GM12873 (cell line): ENCODE data around the gene ATF6.

Source experiments
- CTCF ChIP-seq: IDR thresholded peaks from 2 replicates; pipeline ENCODE4 v1.5.1; 2012; ENCODE audit warnings: low read depth, mild to moderate bottlenecking, moderate library complexity, low read length, control low read depth; ENCODE audit not compliant: insufficient read depth; ENCODE audit errors: missing control alignments

The ATF6 gene

GRCh38 chr1:161907265-161907664 lies 141.1 kb downstream of the ATF6 start:
- no peak for TF ChIP-seq CTCF

GRCh38 chr1:161908264-161908663 lies 142.1 kb downstream of the ATF6 start:
- TF ChIP-seq CTCF, result no peak

GRCh38 chr1:161910604-161911003 lies 144.5 kb downstream of the ATF6 start:
- no peak for TF ChIP-seq CTCF

- TF ChIP-seq CTCF, result no peak
Measured at GRCh38 chr1:161913482-161914140, 147.5 kb downstream of the ATF6 start.

GRCh38 chr1:161914595-161914994 lies 148.5 kb downstream of the ATF6 start:
- no peak for TF ChIP-seq CTCF

- TF ChIP-seq CTCF, result no peak
Measured at GRCh38 chr1:161915051-161915503, 149.0 kb downstream of the ATF6 start.

GRCh38 chr1:161915978-161916377 lies 149.9 kb downstream of the ATF6 start:
- TF ChIP-seq CTCF, result no peak

GRCh38 chr1:161919229-161919628 lies 153.1 kb downstream of the ATF6 start:
- no peak for TF ChIP-seq CTCF
